ENCODE results near the gene SYS1. TPM values are rescaled to one million over a fixed set of nuclear protein-coding genes. Genes with fewer than 3 reads are reported as not detected.

Gene SYS1
- total RNA-seq, 4 donors from 2014 or later, result 29.3 to 55.3 (median 34.7) TPM

DNA sequence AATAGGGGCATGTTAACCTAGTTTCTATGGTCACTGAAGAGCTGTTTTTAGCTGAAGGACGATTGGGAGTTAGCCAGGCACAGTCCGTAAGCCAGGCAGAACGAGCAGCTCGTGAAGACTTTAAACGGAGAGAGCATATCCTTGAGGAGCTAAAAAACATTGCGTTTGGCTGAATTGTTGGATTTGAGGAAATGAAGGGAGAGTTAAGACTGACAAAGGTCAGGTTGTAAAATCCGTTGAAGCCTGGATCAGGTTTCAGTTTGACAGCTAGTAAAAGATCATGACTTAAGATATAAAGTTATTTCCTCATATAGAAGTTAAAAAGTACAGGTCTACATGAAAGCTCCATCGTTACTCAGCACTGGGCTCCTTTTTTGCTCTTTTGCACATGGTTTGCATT lies 47.9 kb downstream of the SYS1 start:
- WGBS, 2 donors (ENCODE audit: low coverage in 1 of 2), result 47 to 63% methylated on average over 7 to 8 of the region's 8 CpGs
- TF ChIP-seq EP300 (IDR thresholded peaks at IDR 0.05) (no peak), POLR2AphosphoS5 (IDR thresholded peaks at IDR 0.05) (no peak), POLR2A (IDR thresholded peaks at IDR 0.05) (no peak)
- TF ChIP-seq, protein P1, sequence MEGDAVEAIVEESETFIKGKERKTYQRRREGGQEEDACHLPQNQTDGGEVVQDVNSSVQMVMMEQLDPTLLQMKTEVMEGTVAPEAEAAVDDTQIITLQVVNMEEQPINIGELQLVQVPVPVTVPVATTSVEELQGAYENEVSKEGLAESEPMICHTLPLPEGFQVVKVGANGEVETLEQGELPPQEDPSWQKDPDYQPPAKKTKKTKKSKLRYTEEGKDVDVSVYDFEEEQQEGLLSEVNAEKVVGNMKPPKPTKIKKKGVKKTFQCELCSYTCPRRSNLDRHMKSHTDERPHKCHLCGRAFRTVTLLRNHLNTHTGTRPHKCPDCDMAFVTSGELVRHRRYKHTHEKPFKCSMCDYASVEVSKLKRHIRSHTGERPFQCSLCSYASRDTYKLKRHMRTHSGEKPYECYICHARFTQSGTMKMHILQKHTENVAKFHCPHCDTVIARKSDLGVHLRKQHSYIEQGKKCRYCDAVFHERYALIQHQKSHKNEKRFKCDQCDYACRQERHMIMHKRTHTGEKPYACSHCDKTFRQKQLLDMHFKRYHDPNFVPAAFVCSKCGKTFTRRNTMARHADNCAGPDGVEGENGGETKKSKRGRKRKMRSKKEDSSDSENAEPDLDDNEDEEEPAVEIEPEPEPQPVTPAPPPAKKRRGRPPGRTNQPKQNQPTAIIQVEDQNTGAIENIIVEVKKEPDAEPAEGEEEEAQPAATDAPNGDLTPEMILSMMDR (IDR thresholded peaks at IDR 0.05), result no peak
- Histone ChIP-seq H3K9me3 (no peaks in the 10 kb centered on the region), H3K4me3 (no peak overlapping the region), H3K4me1 (peaks cover 0 to 47% (median 8%) of the 10 kb centered on the region in 3 donors), H3K27me3 (no peaks in the 10 kb centered on the region), H3K27ac (peak overlapping the region in 2 of 4 donors; percentile 98), H3K36me3 (peaks cover 0 to 42% of the 10 kb centered on the region in 2 donors)
- ATAC-seq, result no peak

DNA sequence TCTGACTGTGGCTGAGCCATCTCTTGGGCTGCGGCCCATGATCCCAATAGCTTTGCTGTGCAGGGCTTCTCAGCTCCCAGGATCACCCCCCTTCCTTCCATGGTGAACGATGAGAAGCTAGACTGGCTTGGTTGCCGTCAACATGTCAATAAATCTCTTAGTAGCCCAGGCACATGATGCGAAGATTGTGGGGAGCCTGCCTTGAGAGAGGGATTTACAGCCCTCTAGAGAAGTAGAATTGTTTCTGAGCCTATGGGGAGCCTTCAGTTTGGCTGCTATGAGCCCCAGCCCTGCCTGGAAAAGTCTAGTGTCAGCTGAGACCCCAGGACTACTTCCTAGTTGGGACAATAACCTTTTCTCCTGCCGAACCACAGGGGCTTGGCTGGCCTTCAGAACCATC lies 49.7 kb downstream of the SYS1 start:
- ATAC-seq, result no peak
- 57 to 94% methylated on average over 1 to 2 of the region's 5 CpGs for WGBS, 2 donors (ENCODE audit: low coverage in 1 of 2)
- Histone ChIP-seq H3K36me3 (peaks cover 0 to 42% of the 10 kb centered on the region in 2 donors), H3K9me3 (no peaks in the 10 kb centered on the region), H3K4me1 (peaks cover 0 to 56% (median 21%) of the 10 kb centered on the region in 3 donors), H3K4me3 (no peak overlapping the region), H3K27me3 (no peaks in the 10 kb centered on the region), H3K27ac (peak overlapping the region in 1 of 4 donors; percentile 7)
- TF ChIP-seq EP300 (IDR thresholded peaks at IDR 0.05) (no peak), POLR2AphosphoS5 (IDR thresholded peaks at IDR 0.05) (no peak)
- TF ChIP-seq, protein P1 (IDR thresholded peaks at IDR 0.05), result no peak

DNA sequence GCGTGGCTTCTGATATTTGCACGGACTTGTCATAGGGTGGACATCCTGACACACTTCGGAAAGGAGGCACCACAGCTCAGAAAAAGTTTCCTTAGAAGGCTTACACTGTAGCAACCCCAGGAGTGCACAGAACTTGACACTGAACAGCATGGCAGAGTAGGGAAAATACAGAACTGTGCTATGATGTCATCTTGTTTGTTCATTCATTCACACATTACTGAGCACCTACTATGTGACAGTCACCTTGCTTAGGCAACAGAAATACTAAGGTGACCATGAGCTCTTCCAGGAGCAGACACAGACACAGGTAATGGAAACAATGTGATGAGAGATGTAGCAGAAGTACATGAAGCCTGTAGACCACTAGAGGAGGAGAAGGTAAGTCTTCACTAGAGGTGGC lies 50.5 kb downstream of the SYS1 start:
- Histone ChIP-seq H3K4me3 (no peak overlapping the region), H3K27me3 (no peaks in the 10 kb centered on the region), H3K4me1 (peaks cover 0 to 56% (median 20%) of the 10 kb centered on the region in 3 donors), H3K9me3 (no peaks in the 10 kb centered on the region), H3K27ac (no peak overlapping the region), H3K36me3 (peaks cover 0 to 41% of the 10 kb centered on the region in 2 donors)
- 40% methylated on average over 1 of the region's 3 CpGs; no CpG with 5 or more reads in 1 of the 2 donors for WGBS, 2 donors (ENCODE audit: low coverage in 1 of 2)
- ATAC-seq, result no peak
- TF ChIP-seq, protein P1 (IDR thresholded peaks at IDR 0.05), result no peak
- no peak for TF ChIP-seq POLR2AphosphoS5 (IDR thresholded peaks at IDR 0.05)
- no peak for TF ChIP-seq EP300 (IDR thresholded peaks at IDR 0.05)
- no peak for TF ChIP-seq POLR2A (IDR thresholded peaks at IDR 0.05)

DNA sequence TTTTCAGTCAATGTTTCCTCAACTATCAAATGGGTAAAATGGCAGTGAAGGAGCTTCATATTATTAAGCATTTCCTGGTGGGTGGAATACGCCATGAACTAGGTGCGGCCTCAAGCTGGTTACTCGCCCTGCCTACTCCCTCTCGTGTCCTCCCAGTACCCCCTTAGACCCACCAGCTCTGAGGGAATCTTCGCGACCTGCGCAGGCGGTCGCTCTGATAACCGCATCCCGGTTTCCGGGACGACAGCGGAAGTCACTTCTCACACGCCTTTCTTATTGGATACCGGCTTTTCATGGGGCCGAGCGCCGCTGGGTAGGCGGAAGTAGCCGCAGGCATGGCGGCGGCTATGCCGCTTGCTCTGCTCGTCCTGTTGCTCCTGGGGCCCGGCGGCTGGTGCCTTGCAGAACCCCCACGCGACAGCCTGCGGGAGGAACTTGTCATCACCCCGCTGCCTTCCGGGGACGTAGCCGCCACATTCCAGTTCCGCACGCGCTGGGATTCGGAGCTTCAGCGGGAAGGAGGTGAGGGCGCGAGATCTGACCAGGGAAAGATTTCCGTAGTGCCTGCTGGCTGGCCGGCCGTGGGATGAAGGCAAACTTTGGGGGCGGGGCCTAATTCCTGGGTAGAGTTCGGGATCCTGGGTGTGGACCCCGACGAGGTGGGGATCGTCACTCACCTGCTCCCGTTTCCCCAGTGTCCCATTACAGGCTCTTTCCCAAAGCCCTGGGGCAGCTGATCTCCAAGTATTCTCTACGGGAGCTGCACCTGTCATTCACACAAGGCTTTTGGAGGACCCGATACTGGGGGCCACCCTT lies 53.1 kb downstream of the SYS1 start, which contains the start of gene PIGT:
Gene PIGT (plus strand): TSS at position 320 of the 816 bp plus-strand sequence. CDS start 16 bp downstream, at position 336.
- H3K4me3 ChIP-seq, result peak within 1 kb of the TSS; percentile 67 to 86
- H3K9me3 ChIP-seq, result no peaks in the 10 kb centered on the region
- H3K27me3 ChIP-seq, result no peaks in the 10 kb centered on the region
- TF ChIP-seq EP300 (IDR thresholded peaks at IDR 0.05) (no peak), POLR2AphosphoS5 (IDR thresholded peaks at IDR 0.05) (peak; percentile 90), POLR2A (IDR thresholded peaks at IDR 0.05) (peak; percentile 88 to 89)
- TF ChIP-seq, protein P1 (IDR thresholded peaks at IDR 0.05), result peak in 1 of 4 experiments; percentile 17
- peak; percentile 76 for ATAC-seq
- peaks cover 0 to 41% of the 10 kb centered on the region in 2 donors for H3K36me3 ChIP-seq
- H3K4me1 ChIP-seq, result peaks cover 5 to 48% (median 34%) of the 10 kb centered on the region in 3 donors
- H3K27ac ChIP-seq, result peak within 1 kb of the TSS; percentile 85 to 90 (median 87)
- WGBS, 2 donors (ENCODE audit: low coverage in 1 of 2), result 0% methylated on average over 2 to 10 of the region's 52 CpGs
